Occipital lobe (tissue), 2 donors: ENCODE measurements around the gene TUBA3E. TPM values are rescaled to one million over a fixed set of nuclear protein-coding genes. Genes with fewer than 3 reads are reported as not detected.
"Not testable (repeated sequence)": the region's sequence is repeated elsewhere in the genome, so short reads cannot be mapped to it uniquely, and the experiment has no call there.

Source experiments
- DNase-seq: peaks from one replicate; lab custom pipeline; 2025; lab: John Stamatoyannopoulos, UW
- total RNA-seq: library from RNA; depleted of rRNA; stranded (reverse); fragments of >200 nt; gene quantifications from one replicate; pipeline ENCODE4 v1.2.3, GENCODE V29; 2014

The TUBA3E gene
- total RNA-seq, 1 donor from 2014 or later, result not detected

- DNase-seq, result not testable (repeated sequence)
Measured at GRCh38 chr2:130191319-130191718, 6.9 kb downstream of the TUBA3E start.

DNA sequence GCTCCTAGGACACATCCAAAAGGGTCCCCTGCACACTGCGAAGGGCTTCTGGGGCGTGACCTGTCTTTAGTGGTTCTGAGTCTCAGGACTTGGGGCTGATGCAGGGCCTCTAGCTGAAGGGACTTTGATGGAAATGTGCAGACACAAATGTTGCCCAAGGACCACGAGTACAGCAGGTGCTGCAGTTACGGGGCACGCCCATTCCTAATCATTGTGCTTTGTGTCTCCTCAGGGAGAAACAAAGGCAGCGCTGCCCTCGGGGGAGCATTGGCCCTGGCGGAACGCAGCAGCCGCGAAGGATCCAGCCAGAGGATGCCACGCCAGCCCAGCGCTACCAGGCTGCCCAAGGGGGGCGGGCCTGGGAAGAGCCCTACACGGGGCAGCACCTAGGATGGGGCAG, 8.0 kb downstream of the TUBA3E start:
- DNase-seq, result no peak

GRCh38 chr2:130188958-130189357, 9.3 kb downstream of the TUBA3E start:
- DNase-seq, result not testable (repeated sequence)

GRCh38 chr2:130187859-130188792, 10.1 kb downstream of the TUBA3E start:
- not testable (repeated sequence) for DNase-seq

DNA sequence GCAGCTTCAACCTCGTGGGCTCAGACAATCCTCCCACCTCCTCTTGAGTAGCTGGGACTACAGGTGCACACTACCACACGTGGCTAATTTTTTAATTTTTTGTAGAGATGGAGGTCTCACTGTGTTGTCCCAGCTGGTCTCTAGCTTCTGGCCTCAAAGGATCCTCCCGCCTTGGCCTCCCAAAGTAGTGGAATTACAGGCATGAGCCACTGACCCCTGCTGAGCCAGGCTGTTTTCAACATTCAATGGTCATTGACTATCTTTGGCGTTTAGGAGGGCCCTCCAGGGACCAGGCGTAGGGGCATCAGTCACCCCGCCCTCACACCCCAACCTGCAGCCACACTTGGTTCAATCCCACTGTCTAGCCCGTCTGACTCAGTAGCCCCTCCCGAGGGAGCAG, 11.0 kb downstream of the TUBA3E start:
- DNase-seq, result no peak

- DNase-seq, result no peak
Measured at GRCh38 chr2:130186391-130186790, 11.8 kb downstream of the TUBA3E start.

DNA sequence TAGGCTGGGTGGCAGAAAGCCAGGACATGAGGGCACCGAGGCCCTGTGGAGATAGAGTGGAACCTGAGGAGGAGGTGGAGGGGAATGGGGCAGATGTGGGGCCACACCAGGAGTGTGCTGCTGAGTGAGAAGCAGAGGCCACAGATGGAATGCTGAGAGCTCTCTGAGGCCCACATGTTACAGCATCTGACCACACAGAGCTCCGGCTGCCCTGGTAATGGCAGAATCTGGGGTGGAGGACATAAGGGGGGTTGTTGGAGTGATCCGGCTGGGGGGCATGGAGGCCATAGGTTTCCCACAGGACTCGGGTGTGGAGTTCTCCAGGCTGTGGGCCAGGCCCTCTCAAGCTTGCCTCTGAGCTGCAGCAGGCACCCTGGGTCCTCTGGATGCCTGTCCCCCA, 12.3 kb downstream of the TUBA3E start:
- DNase-seq, result no peak

DNA sequence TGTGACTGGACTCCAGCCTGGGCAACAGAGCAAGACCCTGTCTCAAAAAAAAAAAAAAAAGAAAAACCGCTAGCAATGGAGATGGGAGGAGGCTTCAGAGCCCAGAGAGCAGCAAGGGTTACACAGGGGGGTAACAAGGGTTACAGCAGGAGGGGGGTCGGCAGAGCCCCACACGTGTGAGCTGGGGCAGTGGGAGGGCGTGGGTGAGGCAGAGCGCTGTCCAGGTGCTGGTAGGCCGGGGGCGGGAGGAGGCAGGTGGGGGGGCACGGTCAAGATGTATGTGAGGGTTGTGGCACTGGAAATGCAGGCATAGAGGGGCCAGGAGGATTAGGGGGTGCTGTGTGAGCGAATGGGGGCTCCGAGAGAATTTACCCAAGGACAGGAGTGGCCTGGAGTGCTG, 12.8 kb downstream of the TUBA3E start:
- no peak for DNase-seq

GRCh38 chr2:130183512-130184373, 14.5 kb downstream of the TUBA3E start:
- peak; percentile 19 for DNase-seq

DNA sequence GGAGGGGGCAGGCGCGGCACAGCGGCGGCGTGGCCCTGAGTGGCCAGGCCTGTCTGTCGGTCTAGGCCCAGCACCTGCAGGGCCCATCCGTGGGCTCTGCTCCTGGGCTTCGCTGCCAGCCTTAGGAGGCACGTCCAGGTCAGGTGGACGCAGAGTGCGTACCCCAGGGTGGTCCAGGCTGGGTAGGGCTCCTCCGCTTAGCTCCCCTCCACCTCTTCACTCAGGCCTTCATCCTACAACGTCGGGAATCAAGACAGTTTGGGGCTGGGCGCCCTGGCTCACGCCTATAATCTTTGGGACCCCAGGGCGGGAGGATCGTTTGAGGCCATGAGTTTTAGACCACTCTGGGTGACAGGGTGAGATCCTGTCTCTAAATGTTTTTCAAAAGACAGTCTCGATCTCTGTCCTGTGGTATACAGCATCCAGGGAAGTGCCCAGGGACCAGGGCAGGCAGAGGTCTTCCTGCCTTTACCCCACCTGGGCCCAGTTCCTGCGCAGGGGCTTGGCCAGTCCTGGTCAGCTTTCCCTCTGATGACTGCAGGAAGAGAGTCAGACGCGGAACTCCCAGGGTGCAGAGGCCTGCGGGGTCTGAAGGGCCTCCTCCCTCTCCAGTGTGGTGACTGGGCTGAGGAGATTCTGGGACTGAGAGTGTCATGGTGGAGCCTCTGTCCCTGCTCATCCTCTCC, 15.3 kb downstream of the TUBA3E start:
- DNase-seq, result not testable (repeated sequence)

GRCh38 chr2:130181880-130182682, 16.2 kb downstream of the TUBA3E start, which contains the start of gene MZT2B:
MZT2B (plus strand) TSS chr2:130182262; CDS start chr2:130182283, 21 bp downstream.
- peak; percentile 84 for DNase-seq

GRCh38 chr2:130181325-130181879, 16.8 kb downstream of the TUBA3E start, which contains the start of gene SMPD4:
SMPD4 (minus strand) TSS chr2:130181602; CDS start chr2:130176592, 5,010 bp downstream.
- DNase-seq, result peak; percentile 94

DNA sequence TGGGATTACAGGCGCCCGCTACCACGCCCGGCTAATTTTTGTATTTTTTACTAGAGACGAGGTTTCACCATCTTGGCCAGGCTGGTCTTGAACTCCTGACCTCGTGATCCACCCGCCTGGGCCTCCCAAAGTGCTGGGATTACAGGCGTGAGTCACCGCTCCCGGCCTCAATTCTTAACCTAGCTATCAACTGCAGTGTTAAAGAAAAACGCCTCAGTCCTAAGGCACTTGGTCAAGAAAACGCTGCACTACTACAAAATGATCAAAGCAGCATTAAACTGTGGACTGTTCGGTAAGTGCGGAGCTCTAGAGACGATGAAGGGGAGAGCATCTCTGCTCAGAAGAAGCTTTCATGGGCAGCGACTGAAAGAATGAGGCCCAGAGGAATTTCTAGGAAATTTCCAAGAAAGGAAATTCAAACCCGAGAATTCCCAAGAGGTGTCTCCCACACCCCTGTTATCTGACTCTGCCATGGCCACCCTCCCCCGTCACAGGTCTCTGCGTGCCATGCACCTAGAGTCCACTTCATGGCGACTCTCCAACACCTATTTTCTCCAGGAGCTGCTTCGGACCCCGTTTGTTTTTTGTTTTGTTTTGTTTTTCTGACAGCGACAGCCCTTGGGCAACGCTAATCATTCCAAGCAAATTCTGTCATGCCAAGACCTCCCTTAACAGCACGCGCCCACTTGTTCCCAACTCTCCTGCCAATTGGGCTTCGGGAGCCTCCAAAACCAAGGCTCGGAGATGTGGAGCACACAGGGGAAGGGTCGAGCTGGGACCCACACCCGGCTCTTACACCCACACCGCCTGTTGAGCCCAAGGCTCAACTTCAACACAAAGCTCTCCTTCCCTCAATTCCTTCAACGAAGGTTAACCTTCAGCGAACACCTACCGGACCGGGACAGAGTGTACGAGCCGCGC, 17.6 kb downstream of the TUBA3E start:
- not testable (repeated sequence) for DNase-seq

DNA sequence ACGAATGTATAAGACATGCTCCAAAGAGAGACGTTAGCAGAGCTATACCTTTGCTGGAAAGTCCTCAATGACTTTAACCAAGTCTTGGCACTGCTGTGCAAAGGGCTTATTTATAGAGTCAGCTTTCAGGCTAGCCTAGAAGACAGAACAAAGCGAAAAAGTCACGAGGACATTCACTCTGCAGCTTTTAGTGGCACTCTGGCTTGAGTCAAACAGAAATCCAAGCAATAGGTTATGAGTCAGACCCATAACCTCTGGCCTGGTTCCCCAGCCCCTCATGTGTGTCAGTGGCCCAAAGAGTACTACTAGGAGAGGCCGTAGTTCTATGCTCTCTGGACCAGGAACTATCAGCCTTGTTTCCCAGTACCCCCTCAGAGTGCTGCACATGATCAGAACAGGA, 23.4 kb downstream of the TUBA3E start:
- not testable (repeated sequence) for DNase-seq

- DNase-seq, result no peak
Measured at GRCh38 chr2:130169896-130170295, 28.3 kb downstream of the TUBA3E start.

DNA sequence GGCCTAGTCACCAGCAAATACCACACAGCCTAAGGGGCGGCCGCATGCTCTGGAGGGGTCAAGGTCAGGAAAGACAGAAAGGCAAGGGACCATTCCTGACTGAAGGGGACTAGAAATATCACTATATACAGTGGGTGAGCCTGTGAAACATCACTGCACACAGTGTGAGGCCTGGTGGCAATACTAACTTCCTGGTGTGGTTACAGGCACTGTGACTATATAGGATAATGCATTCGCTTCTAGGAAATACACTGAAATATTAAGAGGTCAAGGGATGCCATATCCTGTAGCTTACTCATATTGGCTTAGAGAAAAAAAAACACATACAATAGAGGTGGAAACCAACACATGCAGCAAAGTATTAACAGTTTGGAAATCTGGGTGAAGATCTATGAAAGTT, 29.1 kb downstream of the TUBA3E start:
- DNase-seq, result not testable (repeated sequence)

DNA sequence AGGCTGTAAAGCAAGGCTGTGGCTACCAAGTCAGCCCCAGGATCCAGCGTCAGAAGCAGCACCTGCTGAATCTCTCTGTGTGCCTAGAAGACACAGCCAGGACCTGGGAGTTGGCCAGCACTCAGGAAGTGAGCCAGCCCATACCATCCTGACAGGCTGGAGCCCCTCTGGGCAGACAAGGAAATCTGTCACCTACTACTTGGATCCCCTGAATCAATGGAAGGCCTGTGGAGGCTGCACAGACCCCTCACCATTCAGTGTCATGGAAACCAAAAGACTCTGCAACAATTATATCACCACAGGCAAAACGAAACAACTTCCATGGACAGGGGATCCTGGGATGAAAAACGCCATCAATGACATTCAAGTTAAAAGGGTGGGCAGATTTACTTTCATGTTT, 31.6 kb downstream of the TUBA3E start:
- DNase-seq, result not testable (repeated sequence)

DNA sequence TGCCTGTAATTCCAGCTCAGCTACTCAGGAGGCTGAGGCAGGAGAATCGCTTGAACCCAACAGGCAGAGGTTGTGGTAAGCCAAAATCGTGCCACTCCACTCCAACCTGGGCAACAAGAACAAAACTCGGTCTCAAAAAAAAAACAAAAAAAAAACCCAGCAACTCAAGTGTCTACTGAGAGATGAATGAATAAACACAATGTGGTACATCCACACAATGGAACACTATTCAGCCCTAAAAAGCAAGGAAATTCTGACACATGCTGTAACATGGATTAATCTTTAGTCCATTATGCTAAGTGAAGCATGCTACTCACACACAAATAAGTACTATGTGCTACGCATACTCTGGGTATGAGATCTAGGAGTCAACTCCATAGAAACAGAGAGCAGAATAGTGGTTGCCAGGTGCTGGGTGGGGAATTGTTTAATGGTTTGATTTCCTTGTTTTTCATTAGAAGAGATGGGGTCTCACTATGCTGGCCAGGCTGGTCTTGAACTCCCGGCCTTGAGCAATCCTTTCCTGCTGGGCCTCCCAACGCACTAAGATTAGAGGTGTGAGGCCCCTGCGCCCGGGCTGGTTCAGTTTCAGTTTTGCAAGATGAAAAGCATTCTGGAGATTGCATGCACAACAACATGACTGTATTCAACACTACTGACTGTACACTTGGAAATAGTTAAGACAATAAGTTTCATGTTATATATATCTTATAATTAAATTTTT, 32.8 kb downstream of the TUBA3E start:
- no peak for DNase-seq
